T follicular helper cell (primary cell): ENCODE results near the gene MIF4GD.
"Not testable (repeated sequence)": the region's sequence is repeated elsewhere in the genome, so short reads cannot be mapped to it uniquely, and the experiment has no call there.

Experiments used
- DNase-seq: peaks from one replicate; pipeline ENCODE4 v3.0.0-alpha.2; 2020; ENCODE audit warnings: low read depth
- total RNA-seq, 2 experiments: gene quantifications; one replicate each; lab custom pipeline; 2026; lab: John Stamatoyannopoulos, UW

MIF4GD gene, protein sequence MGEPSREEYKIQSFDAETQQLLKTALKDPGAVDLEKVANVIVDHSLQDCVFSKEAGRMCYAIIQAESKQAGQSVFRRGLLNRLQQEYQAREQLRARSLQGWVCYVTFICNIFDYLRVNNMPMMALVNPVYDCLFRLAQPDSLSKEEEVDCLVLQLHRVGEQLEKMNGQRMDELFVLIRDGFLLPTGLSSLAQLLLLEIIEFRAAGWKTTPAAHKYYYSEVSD
- total RNA-seq, result 20.2 to 30.7 reads per million in 2 experiments

DNA sequence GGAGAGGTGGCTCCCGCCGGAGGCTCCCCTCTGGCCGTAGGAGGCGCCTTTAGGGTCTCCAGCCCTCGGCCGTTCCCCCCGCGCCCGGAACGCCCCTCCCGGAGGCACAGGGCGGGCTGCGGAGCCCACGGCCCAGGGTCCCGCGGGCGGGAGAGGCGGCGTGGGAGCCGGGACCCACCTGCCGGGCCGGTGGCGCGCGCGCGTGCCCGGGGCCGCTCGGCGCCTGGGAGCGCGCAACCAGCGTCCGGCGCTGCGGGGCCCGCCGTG lies at the start of gene MIF4GD:
MIF4GD (minus strand) TSS at position 266 of the 267 bp plus-strand sequence. CDS start 1,036 bp downstream, outside the sequence.
- no peak for DNase-seq

DNA sequence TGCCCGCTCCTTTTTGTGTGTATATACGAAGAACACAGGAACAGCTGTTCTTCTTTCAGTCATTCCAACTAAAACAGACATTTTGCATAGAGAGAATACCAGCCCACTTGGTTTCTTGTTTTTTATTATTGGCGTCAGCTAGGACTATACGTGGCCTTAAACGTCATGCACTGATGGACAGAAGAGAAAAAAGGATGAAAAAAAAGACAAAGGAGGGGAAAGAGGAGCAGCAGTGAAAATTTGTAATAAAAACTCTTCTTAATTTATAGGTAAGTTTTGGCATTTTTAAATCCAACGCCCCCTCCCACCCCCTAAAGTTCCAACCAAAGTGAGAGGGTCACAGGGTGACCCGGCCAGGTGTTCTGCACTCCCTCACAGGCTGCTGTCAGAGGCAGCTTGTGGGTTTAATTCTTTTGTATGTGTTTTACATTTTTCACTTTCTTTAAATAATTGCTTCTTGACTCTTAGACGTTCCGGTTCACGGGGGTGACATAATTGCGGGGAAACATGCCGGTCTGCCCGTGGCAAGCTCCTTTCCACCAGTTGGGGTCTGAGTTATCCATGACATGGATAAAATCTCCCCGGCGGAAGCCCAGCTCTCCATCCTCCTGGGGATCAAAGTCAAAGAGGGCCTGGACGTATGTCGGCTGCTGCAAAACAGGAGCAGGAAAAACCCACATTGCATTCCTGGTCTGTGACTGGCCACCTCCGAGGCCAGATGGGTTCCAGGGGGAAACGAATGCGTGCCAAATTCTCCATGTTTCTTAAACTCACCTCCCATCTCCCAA lies 49.1 kb upstream of the MIF4GD start:
- DNase-seq, result no peak

DNA sequence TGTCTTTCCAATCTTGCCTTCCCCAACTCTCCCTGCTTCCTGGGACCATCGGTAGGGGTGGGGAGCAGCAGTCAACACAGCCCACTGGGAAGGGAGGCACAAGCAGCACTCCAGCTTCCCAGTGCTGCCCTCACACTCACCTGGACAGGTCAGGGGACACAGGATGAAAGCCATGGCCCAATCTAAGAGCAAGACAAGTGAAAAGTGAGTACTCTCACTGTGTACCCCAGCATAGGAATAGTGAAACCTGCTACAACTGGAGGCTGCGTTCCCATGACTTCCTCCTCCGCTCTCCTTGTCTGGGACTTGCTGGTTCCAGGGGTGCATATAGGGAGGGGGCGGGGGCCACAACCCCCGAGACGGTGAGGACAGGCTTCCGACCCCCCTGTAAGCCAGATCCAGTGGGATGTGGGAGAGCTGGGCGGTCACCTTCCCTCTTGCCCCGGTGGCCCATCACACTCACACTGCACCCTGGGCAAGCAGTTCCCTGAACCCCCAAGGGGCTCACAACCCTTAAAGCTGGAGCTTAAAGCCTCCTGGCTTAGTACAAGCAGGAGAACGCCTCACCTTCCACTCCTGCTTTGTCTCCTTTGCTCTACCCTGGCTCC lies 47.7 kb upstream of the MIF4GD start:
- no peak for DNase-seq

DNA sequence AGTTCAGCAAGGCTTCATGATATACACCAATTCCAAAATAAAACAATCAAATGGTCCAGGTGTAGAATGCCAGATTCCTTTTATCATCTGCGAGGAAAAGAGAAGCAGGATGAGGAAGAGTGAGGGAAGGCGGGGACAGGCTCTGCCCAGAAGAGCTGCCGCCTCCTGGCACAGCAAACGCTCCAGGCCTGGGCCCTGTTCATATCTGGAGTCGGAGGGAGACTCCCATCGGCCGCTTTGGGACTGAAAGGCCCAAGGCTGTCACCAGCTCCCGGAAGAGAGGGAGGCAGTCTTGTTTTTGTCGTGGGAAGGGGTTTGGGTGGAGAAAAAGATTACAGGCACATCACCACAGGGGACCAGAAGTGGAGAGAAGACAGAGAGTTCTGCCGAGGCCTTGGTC lies 47.2 kb upstream of the MIF4GD start:
- DNase-seq, result no peak

DNA sequence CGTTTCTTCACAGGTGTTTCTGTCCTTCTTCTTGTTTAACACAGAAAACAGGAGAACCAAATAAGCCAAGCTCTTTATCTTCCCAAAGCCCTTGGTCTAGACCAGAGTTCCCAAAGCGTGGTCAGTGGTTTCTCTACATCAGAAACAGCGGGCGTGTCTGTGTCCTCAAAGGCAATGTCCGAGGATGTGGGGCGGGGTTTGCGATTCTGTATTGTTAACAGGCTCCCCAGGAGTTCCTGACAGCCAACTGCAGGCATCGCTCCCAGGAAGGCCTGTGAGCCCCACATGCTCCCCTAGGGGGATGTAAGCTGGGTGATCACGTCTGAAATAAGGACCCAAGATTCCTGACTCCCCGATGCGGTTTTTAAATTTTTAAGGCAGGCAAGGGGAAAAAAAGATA lies 46.6 kb upstream of the MIF4GD start:
- no peak for DNase-seq

DNA sequence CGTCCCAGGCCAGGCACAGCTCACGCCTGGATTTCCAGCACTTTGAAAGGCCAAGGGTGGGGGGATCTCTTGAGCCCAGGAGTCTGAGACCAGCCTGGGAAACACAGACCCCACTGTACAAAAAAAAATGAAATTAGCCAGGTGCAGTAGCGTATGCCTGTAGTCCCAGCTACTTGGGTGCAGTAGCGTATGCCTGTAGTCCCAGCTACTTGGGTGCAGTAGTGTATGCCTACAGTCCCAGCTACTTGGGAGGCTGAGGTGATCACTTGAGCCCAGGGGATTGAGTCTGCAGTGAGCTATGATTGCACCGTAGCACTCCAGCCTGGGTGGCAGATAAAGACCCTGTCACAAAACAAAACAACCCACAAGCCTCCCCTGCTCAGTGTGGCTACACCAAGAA lies 45.2 kb upstream of the MIF4GD start:
- DNase-seq, result no peak

DNA sequence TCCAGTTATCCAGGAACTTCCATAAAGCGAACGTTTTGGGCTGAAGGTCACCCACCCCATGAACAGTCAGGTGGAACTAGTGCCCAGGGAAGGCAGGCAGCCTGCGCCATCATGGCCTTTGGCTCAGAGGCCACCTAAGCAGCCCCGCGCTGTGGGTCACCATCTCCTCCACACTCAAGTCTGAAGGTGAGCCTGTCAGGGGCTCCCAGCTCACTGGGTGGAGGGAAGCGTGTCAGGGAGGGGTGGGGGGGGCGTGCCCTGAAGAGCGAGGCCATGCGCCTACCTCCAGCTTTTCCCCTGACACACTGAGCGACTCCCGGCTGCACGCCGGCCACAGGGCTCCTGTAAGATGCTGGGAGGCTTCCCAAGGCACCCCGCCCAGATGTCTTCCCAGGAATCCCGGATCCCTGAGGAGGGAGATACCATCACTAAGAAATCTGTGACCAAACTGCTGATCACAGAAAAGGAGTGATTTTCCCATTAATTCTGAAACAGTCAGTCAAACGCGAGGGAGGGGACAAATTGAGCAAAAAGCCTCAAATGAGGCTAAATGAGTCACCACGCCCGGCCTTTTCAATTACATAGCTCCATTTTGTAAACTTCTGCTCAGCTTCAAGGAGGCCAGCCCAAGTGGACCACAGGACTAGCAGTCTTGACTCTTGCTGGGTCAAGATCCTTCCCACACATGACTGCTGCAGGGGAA lies 44.7 kb upstream of the MIF4GD start:
- no peak for DNase-seq

DNA sequence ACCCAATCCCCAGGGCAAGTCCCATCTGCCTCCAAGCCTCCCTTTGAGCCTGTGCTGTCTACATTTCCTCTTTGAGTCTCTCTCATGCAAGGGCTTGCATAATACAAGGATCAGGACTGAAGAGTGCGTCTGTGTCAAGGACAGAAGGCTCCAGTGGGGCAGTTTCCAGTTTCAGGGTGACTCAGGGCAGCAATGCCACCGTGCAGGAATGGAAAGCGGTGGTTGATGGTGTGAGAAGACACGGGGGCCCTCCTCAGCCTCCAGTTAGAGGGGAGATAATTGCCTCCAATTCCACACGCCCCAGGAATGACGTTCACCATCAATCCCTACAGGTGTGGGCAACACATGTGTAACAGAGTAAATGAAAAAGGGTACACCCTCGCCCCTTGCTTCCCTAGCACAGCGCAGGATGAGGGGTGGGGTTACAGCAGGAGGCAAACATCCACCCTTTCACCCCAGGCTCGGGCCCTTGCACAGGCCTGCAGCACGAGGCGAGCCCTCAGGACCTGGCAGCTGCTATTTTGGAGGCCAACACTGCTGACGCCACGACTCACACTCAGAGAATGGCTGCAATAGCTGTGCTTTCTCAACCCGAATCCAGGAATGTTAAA lies 43.0 kb upstream of the MIF4GD start:
- DNase-seq, result no peak

DNA sequence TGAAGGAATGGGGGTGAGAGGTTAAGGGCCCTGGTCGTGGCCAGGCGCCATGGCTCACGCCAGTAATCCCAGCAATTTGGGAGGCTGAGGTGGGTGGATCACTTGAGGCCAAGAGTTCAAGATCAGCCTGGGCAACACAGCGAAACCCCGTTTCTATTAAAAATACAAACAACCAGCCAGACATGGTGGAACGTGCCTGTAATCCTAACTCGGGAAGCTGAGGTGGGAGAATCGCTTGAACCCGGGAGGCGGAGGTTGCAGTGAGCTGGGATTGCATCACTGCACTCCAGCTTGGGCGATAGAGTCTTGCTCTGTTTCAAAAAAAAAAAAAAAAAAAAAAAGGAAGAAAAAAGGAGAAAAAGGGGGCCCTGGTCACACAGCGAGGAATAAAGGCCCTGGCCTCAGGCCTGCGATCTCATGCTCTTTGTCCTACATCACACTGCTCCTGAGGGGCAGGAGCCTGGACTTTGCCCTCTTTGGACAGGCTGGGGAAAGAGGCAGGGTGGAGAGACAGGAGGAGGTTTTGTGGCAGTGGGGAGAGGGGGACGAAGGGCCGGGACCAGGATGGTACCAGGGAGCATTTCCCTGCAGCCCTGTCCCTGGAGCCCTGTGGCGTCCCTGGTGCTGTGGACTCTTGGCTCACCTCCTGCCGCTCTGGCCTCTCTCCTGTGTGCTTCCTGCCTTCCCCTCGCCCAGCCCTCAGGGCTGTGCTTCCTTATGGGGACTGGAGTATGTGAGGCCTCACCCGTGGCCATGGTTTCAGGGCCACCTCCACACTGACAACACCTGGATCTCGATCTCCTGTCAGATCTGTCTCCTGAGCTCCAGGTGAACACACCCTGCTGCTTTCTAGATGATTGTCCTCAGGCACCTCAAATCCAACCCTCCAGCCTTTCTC lies 38.0 kb upstream of the MIF4GD start:
- DNase-seq, result no peak

DNA sequence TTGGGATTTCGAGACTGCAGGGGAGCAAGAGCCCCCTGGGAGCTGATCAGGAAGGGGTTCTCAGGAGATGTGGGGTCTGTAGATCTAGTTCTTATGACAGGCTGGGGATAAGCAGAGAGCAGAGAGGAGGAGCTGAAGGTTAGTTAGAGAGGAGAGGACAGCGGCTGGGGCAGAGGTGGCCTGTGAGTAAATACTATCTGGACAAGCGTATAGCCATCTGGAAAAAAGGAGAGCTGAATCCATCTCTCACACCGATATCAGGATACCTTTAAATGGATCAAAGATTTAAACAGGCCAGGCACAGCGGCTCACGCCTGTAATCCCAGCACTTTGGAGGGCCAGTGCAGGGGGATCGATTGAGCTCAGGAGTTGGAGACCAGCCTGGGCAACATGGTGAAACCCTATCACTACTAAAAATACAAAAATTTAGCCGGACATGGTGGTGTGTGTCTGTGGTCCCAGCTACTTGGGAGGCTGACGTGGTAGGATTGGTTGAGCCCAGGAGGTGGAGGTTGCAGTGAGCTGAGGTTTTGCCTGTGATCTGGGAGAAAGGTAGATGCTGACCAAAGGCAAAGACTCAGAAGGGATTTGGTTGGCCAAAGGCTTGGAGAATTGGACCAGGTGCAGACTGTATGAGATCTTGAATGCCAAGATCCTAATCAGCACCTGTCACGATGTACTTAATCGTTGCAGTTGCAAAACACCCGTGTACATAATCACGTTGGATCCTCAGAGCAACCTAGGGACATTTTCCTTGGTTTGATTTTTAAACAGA lies 37.1 kb upstream of the MIF4GD start:
- no peak for DNase-seq

DNA sequence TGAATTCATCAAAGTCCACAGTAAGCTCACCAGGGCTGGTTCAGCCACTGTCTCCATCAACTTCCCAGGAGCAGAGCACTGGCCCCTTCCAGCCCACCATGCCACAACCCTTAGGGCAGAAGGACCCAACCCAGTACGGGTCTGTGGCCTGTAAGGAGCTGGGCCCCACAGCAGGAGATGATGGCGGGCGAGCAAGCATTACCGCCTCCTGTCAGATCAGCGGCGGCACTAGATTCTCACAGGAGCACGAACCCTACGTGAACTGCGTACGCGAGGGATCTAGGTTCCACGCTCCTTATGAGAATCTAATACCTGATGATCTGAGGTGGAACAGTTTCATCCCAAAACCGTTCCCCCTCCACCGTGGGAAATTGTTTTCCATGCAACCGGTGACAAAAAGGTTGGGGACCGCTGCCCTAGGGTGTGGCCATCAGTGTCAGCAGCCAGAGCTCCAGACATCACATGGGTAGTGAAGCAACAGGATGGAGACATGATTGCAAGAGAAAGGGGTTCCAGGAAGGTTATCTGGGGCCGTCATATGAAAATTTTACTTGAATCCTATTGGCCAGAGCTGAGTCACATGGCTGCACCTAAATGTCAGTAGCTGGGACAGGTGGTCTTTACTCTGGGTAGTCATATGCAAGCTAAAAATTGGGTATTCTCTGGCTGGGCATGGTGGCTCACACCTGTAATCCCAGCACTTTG lies 30.6 kb upstream of the MIF4GD start:
- no peak for DNase-seq

DNA sequence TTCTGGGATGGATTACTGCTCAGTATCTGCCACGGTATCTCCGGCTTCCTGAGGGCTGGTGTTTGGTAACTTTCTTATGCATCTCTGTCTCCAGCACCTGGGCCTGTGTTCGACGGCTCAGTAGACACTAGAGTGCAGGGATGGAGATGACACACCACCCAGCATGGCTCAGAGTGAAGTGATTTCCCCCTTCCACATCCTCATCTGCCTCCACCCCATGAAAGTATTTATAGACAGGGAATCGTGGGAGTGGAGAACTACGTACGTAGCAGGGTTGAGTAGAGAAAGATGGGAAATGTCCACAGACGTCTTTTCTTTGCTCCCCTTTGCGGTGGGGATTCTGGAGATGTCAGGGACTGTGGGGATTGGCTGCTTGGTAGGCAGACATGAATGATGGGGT lies 30.0 kb upstream of the MIF4GD start:
- DNase-seq, result no peak

DNA sequence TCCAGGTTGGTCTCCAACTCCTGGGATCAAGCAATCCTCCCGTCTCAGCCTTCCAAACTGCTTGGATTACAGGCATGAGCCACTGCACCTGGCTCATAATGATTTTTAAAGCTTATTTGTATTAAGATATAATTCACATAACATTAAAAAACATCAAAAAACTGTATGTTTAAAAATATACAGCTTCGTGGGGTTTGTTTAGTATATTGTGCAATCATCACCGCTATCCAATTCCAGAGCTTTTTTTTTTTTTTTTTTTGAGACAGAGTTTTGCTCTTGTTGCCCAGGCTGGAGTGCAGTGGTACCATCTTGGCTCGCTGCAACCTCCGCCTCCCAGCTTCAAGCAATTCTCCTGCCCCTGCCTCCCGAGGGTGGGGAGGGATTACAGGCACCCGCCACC lies 29.2 kb upstream of the MIF4GD start:
- no peak for DNase-seq

DNA sequence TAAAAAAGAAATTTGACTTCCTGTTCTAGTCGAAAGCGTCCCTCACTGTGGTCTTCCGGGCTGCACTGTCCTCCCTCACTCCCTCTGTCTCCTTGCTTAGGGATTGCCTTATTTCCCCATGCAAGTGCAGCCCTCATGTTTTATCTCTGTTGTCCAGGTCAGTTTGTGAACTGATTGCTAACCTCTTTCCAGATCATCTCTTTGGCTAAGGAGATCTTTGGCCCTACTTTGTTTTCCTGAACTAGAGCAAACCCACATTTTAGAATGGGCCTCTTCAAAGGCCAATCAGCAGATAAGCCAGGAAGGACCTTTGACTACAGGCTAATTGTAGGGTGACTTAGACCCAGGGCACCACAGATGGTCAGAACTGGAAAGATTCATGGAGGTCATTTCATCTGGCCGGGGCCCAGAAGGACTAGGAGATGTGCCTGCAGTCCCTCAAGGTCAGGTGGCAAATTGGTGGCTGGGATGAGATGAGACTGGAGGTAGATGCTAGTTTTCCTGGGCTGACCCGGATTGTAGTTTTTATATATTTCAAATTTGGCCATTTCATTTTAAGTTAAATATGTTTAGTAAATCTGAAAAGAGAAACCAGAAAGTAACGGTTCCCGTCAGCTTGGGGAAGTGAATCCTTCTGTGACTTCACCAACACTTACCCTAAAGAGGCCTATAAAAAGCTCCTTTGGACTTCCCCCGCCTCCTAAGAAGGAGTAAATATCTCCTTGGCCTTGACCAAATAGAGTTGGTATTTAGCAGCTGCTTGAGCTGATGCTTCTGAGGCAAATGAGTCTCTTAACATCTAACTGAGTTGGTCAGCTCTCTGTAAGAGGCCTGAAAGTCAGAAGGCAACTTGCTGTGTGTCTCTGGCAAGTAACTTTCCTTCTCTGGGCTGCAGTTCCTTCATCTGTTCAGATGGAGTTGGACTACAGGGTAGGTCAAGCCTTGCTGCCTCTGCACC lies 24.4 kb upstream of the MIF4GD start:
- no peak for DNase-seq

DNA sequence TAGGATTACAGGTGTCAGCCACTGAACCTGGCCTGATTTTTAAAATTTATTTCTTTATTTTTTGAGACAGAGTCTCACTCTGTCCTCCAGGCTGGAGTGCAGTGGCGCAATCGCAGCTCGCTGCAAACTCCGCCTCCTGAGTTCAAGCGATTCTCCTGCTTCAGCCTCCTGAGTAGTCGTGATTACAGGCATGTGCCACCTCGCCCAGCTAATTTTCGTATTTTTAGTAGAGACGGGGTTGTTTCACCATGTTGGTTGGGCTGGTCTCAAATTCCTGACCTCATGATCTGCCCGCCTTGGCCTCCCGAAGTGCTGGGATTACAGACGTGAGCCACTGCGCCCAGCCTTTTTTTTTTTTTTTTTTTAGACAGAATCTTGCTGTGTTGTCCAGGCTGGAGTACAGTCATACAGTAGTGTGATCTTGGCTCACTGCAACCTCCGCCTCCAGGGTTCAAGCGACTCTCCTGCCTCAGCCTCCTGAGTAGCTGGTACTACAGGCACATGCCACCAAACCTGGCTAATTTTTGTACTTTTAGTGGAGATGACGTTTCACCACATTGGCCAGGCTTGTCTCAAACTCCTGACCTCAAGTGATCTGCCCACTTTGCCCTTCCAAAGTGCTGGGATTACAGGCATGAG lies 21.9 kb upstream of the MIF4GD start:
- not testable (repeated sequence) for DNase-seq

DNA sequence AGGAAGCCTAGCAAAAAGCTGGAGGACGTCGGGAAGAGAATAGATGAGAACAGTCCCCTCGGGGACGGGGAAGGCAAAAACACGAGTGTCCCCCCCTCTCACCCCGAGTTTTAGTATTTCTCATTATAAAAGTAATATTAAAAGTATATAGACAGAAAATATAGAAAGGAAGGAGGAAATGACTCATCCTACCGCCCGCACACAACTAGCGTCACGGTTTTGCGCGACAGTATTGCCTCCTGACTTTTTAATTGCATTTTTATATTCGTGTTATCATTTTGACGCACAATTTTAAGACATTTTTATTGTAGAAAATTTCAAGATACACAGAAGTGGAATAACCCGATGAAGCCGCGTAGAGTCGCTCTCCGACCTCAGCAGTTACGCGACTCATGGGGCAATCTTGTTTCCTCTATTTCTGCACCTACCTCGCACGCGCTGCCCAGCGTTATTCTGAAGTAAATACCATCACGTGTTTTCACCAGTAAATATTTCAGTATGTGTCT lies 18.9 kb upstream of the MIF4GD start:
- DNase-seq, result peak; percentile 60

DNA sequence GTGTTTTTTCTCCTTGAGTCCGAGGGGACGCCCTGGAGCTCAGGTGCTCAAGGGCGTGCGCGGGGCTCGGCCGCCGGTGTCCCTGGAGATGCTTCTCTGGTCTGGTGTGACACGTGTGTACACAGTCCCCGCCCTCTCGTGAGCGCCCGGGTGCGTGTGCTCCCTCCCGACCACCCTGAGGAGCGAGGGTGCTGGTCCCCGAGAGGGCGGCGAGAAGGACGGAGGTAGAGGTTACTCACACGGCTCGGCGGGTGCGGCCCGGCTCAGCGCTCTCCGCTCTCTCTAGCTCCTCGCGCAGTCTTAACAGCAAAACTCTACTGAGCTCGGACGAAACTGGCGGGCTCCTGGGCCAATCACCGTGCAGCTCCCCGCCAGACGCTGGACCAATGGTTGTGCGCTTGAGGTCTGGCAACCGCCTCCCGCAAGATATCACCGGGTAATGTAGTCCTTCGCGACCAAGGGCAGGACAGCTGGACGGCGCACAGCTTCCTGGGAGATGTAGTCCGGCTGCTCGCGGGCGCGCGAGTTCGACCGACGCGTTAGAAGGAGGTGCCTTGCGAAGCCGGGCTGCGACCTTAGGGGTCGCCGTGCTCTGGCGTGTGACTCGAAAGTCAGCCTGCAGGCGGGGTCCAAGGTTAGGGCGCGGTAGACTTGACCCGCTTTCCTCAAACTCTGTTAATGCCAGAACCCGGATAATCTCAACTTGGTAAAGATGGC lies 18.2 kb upstream of the MIF4GD start, which contains the start of gene SLC25A19:
SLC25A19 (minus strand) TSS at position 319 of the 717 bp plus-strand sequence. CDS start 2,669 bp downstream, outside the sequence.
- DNase-seq, result peak; percentile 96
